Breast epithelium (tissue), 4 donors: ENCODE data around the gene TBC1D22B. TPM values are rescaled to one million over a fixed set of nuclear protein-coding genes. Genes with fewer than 3 reads are reported as not detected.

Source experiments
- DNase-seq, 2 donors: peaks; one replicate each; pipeline ENCODE4 v3.0.0-alpha.2; 2019; ENCODE audit warnings: low spot score in 2 of 2
- H3K27ac ChIP-seq, 2 donors: fragments of 200-600 bp; sonication (generic) in 1 of 2; one replicate each; pipeline ENCODE4 v1.5.1; 2016 to 2019; ENCODE audit warnings: mild to moderate bottlenecking in 1 of 2
- H3K27me3 ChIP-seq, 2 donors: fragments of 200-600 bp; sonication (generic) in 1 of 2; one replicate each; pipeline versions ENCODE4 v1.5.1 to v1.6.0; 2017 to 2019; ENCODE audit warnings: control low read depth in 1 of 2, mild to moderate bottlenecking in 1 of 2
- H3K36me3 ChIP-seq: fragments of 200-600 bp; one replicate; pipeline ENCODE4 v1.5.1; 2019
- H3K4me1 ChIP-seq, 2 donors: fragments of 200-600 bp; sonication (generic); one replicate each; pipeline ENCODE4 v1.5.1; 2016 to 2019; ENCODE audit warnings: control low read depth in 1 of 2
- H3K4me3 ChIP-seq, 3 donors: fragments of 200-600 bp; sonication (generic); 1 replicate in 2 of 3; 2 replicates in 1 of 3; pipeline ENCODE4 v1.5.1; 2016 to 2019; ENCODE audit warnings: mild to moderate bottlenecking in 3 of 3, moderate library complexity in 2 of 3
- H3K9me3 ChIP-seq, 2 donors: fragments of 200-600 bp; sonication (generic) in 1 of 2; one replicate each; pipeline ENCODE4 v1.5.1; 2016 to 2019; ENCODE audit warnings: control low read depth in 1 of 2
- POLR2A ChIP-seq: fragments of 450-650 bp; IDR thresholded peaks from one replicate; pipeline ENCODE4 v1.6.1; 2016; ENCODE audit warnings: antibody characterized with exemption, mild to moderate bottlenecking, moderate library complexity
- POLR2AphosphoS5 ChIP-seq, 3 donors: sonication (generic); formaldehyde crosslinking; IDR thresholded peaks; one replicate each; pipeline ENCODE4 v1.6.1; 2017; ENCODE audit warnings: antibody characterized with exemption in 3 of 3
- intact Hi-C: fragments of 100-400 bp; cut with DNase I; formaldehyde crosslinking; loops from one replicate; pipeline ENCODE4 v1.15.1; 2023; ENCODE audit warnings: low total_unique reads
- total RNA-seq, 3 donors: library from RNA; depleted of rRNA; stranded (reverse); fragments of >200 nt; gene quantifications; one replicate each; pipeline ENCODE4 v1.1.0, GENCODE V29; 2016
- TF ChIP-seq, protein P1 (sequence below), 3 donors: fragments of 450-650 bp; IDR thresholded peaks; one replicate each; pipeline ENCODE4 v1.5.1; 2016 to 2017; ENCODE audit warnings: antibody characterized with exemption in 3 of 3, mild to moderate bottlenecking in 3 of 3, moderate library complexity in 3 of 3

The TBC1D22B gene
- total RNA-seq, 3 donors from 2014 or later: 5.8 to 12.4 (median 8.8) TPM

DNA sequence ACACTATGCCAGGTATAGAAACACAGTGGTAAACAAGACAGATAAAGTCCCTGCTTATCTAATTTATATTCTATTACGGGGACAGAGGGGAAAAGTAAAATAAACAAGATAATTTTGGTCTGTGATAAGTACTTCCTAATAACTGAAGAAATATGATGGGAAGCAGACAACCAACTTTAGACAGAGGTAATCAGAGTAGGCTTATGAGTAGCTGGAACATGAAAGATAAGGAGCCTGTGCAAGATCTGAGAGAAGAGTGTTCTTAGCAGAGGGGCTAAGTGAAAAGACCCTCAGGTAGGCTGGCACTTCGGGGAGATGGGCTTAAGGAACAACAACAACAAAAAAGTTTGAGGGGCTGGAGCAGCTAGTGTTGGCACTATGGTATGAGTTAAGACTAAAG is 100.3 kb downstream of the TBC1D22B start:
- intact Hi-C loops: no loop called here
- no peak overlapping the region for H3K27ac ChIP-seq

DNA sequence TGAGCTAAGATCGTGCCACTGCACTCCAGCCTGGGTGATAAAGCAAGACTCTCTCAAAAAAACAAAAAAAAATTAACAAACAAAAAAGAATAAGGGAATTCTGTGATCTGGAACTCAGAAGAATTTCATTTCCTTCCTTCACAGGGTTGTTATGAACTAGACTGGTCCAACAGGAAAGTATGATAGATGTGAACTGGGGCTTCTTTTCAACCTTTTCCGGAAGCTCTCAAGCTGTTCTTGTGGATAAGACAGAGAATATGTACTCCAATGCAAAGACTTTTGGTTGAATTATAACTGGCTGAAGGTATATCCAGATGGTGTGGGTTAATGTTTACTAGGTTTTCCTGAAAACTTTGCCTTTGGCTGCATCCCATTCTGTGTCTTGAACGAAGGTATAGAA is 101.5 kb downstream of the TBC1D22B start:
- Histone ChIP-seq H3K4me1 (no peaks in the 10 kb centered on the region), H3K36me3 (no peaks in the 10 kb centered on the region), H3K27ac (no peak overlapping the region), H3K4me3 (no peak overlapping the region), H3K27me3 (no peaks in the 10 kb centered on the region), H3K9me3 (no peaks in the 10 kb centered on the region)
- intact Hi-C loops: no loop called here
- DNase-seq: no peak
- TF ChIP-seq, protein P1, sequence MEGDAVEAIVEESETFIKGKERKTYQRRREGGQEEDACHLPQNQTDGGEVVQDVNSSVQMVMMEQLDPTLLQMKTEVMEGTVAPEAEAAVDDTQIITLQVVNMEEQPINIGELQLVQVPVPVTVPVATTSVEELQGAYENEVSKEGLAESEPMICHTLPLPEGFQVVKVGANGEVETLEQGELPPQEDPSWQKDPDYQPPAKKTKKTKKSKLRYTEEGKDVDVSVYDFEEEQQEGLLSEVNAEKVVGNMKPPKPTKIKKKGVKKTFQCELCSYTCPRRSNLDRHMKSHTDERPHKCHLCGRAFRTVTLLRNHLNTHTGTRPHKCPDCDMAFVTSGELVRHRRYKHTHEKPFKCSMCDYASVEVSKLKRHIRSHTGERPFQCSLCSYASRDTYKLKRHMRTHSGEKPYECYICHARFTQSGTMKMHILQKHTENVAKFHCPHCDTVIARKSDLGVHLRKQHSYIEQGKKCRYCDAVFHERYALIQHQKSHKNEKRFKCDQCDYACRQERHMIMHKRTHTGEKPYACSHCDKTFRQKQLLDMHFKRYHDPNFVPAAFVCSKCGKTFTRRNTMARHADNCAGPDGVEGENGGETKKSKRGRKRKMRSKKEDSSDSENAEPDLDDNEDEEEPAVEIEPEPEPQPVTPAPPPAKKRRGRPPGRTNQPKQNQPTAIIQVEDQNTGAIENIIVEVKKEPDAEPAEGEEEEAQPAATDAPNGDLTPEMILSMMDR (IDR thresholded peaks at IDR 0.05): no peak
- TF ChIP-seq POLR2AphosphoS5 (IDR thresholded peaks at IDR 0.05): no peak
- TF ChIP-seq POLR2A: no peak

More for the DNA sequence above, 100.3 kb downstream of the TBC1D22B start:
- no peak for TF ChIP-seq POLR2AphosphoS5 (IDR thresholded peaks at IDR 0.05)
- TF ChIP-seq POLR2A: no peak
- TF ChIP-seq, protein P1 (IDR thresholded peaks at IDR 0.05): no peak
- Histone ChIP-seq H3K9me3 (no peaks in the 10 kb centered on the region), H3K36me3 (no peaks in the 10 kb centered on the region), H3K27me3 (no peaks in the 10 kb centered on the region), H3K4me1 (no peaks in the 10 kb centered on the region), H3K4me3 (no peak overlapping the region)
- DNase-seq: no peak

DNA sequence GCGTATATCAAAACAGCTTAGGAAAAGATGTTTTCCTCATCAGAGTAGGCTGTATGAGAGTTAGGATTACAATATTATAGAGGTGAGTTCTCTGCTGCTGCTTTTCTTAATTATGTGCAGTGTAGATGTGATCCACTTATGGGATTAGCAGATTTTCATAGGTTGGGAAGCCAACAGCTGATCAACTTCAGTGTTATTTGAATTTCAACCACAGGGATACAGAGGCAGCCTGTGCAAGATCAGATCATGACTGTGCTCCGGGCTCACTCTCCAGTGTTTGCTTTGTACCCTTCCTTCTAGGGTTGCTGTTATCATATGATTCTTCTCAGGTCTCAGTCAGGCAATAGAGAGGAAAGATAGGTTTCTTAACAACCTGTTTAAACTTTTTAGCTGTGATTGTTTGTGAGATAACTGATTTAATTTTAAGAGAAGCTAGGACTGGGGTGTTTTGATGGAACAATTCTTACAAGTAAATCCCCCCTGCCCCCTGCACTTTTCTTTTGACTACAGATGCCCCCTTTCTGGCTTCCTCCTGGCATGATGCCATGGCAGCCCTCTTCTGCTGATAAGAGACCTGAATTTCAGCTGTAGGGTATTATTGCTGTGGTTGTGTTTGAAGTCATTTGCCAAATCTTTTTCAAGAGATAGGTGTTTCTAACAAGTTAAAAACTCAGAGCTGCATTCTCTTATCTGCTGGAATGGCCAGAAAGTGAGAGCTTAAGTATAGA is 104.7 kb downstream of the TBC1D22B start:
- no peak for DNase-seq
- Histone ChIP-seq H3K36me3 (no peaks in the 10 kb centered on the region), H3K4me1 (no peaks in the 10 kb centered on the region), H3K4me3 (no peak overlapping the region), H3K27me3 (no peaks in the 10 kb centered on the region), H3K9me3 (no peaks in the 10 kb centered on the region), H3K27ac (no peak overlapping the region)
- TF ChIP-seq POLR2AphosphoS5 (IDR thresholded peaks at IDR 0.05) (no peak), POLR2A (no peak)
- TF ChIP-seq, protein P1 (IDR thresholded peaks at IDR 0.05): no peak
- intact Hi-C loops: no loop called here

DNA sequence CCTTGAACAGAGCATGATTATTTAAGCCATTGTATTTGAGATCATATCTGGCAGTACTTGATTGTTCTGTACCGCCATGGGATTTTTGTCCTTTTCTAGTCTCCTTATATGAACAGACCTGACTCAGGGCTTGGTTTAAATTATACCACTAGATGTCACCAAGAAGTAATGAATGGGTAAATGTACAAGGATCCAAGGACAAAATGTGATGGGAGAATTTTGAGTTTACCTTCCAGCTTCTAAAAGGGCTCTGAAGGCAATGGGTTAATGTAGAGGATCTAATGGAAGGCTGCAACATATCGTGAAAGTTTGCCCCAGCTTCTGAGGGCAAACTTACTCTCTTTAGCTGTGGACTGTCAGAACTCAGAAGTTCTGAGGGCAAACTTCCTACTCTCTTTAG is 108.2 kb downstream of the TBC1D22B start:
- H3K4me3 ChIP-seq: no peak overlapping the region
- intact Hi-C loops: no loop called here
- no peak overlapping the region for H3K27ac ChIP-seq
- no peaks in the 10 kb centered on the region for H3K36me3 ChIP-seq
- H3K9me3 ChIP-seq: no peaks in the 10 kb centered on the region
- peaks cover 0 to 7% of the 10 kb centered on the region in 2 donors for H3K4me1 ChIP-seq
- TF ChIP-seq POLR2AphosphoS5 (IDR thresholded peaks at IDR 0.05) (no peak), POLR2A (no peak)
- TF ChIP-seq, protein P1 (IDR thresholded peaks at IDR 0.05): no peak
- H3K27me3 ChIP-seq: no peaks in the 10 kb centered on the region
- no peak for DNase-seq

DNA sequence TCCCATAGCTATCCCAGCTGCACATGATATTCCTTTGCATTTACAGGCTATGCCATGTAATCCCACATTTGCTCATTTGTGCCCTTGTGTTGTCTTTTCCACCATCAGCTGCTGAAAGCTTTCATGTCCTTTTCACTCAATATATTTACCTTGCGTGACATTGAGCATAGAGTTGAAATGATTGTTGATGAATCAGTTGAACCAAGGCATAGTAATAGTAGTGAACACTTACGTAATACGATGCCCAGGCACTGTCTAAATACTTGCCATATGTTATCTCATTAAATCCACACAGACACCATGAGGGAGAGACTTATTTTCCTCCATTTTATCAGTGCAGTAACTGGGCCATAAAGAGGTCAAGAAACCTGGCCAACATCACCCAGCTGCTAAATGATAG is 109.3 kb downstream of the TBC1D22B start:
- H3K4me3 ChIP-seq: no peak overlapping the region
- intact Hi-C loops: no loop called here
- TF ChIP-seq POLR2AphosphoS5 (IDR thresholded peaks at IDR 0.05): no peak
- TF ChIP-seq POLR2A: no peak
- TF ChIP-seq, protein P1 (IDR thresholded peaks at IDR 0.05): no peak
- H3K36me3 ChIP-seq: no peaks in the 10 kb centered on the region
- DNase-seq: no peak
- H3K27me3 ChIP-seq: no peaks in the 10 kb centered on the region
- H3K9me3 ChIP-seq: no peaks in the 10 kb centered on the region
- no peak overlapping the region for H3K27ac ChIP-seq
- peaks cover 0 to 7% of the 10 kb centered on the region in 2 donors for H3K4me1 ChIP-seq
